HG03575 (cell line): Measurements from ENCODE around the gene SVIL.

Experiments
- ATAC-seq: cut with Tn5 transposase; IDR thresholded peaks from one replicate; pipeline ENCODE4 v1.9.1; 2021; ENCODE audit not compliant: unreplicated experiment, insufficient number of reproducible peaks, low FRiP score; ENCODE audit errors: extremely low read depth

The SVIL gene

GRCh38 chr10:29420744-29421143 lies 214.0 kb downstream of the SVIL start:
- no peak for ATAC-seq

GRCh38 chr10:29417324-29417723 lies 217.4 kb downstream of the SVIL start:
- ATAC-seq, result no peak

- ATAC-seq, result no peak
Measured at GRCh38 chr10:29415876-29416275, 218.9 kb downstream of the SVIL start.

- ATAC-seq, result no peak
Measured at GRCh38 chr10:29414501-29414900, 220.3 kb downstream of the SVIL start.

- ATAC-seq, result no peak
Measured at GRCh38 chr10:29412485-29412884, 222.3 kb downstream of the SVIL start.

GRCh38 chr10:29411666-29412315 lies 223.0 kb downstream of the SVIL start:
- ATAC-seq, result no peak

- no peak for ATAC-seq
Measured at GRCh38 chr10:29409241-29410054, 225.3 kb downstream of the SVIL start.

GRCh38 chr10:29408847-29409240 lies 225.9 kb downstream of the SVIL start:
- no peak for ATAC-seq
